Measurements from ENCODE around the gene EVC2.

- TF ChIP-seq POLR2AphosphoS5 (IDR thresholded peaks at IDR 0.05) (no peak), POLR2A (IDR thresholded peaks at IDR 0.05) (no peak), CTCF (IDR thresholded peaks at IDR 0.05) (no peak)
These were observed 47.1 kb downstream of the EVC2 start for GRCh38 chr4:5661237-5661636.

All from sigmoid colon (tissue), 4 donors.